Suprapubic skin (tissue), 3 donors: ENCODE results near the gene CLEC2A.
"Not testable (repeated sequence)": the region's sequence is repeated elsewhere in the genome, so short reads cannot be mapped to it uniquely, and the experiment has no call there.

Experiments used
- POLR2AphosphoS5 ChIP-seq, 3 donors: sonication (generic); formaldehyde crosslinking; IDR thresholded peaks; one replicate each; pipeline ENCODE4 v1.6.1; 2017; ENCODE audit warnings: antibody characterized with exemption in 3 of 3
- TF ChIP-seq, protein P1 (sequence below), 2 donors: fragments of 200-600 bp in 1 of 2; fragments of 450-650 bp in 1 of 2; sonication (generic) in 1 of 2; IDR thresholded peaks; one replicate each; pipeline ENCODE4 v1.5.1; 2016 to 2019; ENCODE audit warnings: antibody characterized with exemption in 2 of 2, mild to moderate bottlenecking in 1 of 2, moderate library complexity in 1 of 2

DNA sequence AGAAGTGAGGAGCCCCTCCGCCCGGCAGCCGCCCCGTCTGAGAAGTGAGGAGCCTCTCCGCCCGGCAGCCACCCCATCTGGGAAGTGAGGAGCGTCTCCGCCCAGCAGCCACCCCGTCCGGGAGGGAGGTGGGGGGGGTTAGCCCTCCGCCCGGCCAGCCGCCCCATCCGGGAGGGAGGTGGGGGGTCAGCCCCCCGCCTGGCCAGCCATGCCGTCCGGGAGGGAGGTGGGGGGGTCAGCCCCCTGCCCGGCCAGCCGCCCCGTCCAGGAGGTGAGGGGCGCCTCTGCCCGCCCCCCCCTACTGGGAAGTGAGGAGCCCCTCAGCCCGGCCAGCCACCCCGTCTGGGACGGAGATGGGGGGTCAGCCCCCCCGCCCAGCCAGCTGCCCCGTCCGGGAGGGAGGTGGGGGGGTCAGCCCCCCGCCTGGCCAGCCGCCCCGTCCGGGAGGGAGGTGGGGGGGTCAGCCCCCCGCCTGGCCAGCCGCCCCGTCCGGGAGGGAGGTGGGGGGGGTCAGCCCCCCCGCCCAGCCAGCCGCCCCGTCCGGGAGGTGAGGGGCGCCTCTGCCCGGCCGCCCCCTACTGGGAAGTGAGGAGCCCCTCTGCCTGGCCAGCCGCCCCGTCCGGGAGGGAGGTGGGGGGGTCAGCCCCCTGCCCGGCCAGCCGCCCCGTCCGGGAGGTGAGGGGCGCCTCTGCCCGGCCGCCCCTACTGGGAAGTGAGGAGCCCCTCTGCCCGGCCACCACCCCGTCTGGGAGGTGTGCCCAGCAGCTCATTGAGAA lies 21.0 kb upstream of the CLEC2A start:
- TF ChIP-seq POLR2AphosphoS5 (IDR thresholded peaks at IDR 0.05) = not testable (repeated sequence)
- TF ChIP-seq, protein P1, sequence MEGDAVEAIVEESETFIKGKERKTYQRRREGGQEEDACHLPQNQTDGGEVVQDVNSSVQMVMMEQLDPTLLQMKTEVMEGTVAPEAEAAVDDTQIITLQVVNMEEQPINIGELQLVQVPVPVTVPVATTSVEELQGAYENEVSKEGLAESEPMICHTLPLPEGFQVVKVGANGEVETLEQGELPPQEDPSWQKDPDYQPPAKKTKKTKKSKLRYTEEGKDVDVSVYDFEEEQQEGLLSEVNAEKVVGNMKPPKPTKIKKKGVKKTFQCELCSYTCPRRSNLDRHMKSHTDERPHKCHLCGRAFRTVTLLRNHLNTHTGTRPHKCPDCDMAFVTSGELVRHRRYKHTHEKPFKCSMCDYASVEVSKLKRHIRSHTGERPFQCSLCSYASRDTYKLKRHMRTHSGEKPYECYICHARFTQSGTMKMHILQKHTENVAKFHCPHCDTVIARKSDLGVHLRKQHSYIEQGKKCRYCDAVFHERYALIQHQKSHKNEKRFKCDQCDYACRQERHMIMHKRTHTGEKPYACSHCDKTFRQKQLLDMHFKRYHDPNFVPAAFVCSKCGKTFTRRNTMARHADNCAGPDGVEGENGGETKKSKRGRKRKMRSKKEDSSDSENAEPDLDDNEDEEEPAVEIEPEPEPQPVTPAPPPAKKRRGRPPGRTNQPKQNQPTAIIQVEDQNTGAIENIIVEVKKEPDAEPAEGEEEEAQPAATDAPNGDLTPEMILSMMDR (IDR thresholded peaks at IDR 0.05) = not testable (repeated sequence)
